Lower leg skin (tissue), 3 donors: ENCODE results near the gene ITGB3.

Experiments
- POLR2A ChIP-seq, 2 donors: fragments of 450-650 bp; IDR thresholded peaks; one replicate each; pipeline ENCODE4 v1.6.1; 2016 to 2017; ENCODE audit warnings: antibody characterized with exemption in 2 of 2, mild to moderate bottlenecking in 1 of 2, moderate library complexity in 1 of 2
- TF ChIP-seq, protein P1 (sequence below), 3 donors: fragments of 450-650 bp; IDR thresholded peaks; one replicate each; pipeline ENCODE4 v1.5.1; 2016; ENCODE audit warnings: antibody characterized with exemption in 3 of 3, mild to moderate bottlenecking in 3 of 3, moderate library complexity in 2 of 3

- TF ChIP-seq, protein P1, sequence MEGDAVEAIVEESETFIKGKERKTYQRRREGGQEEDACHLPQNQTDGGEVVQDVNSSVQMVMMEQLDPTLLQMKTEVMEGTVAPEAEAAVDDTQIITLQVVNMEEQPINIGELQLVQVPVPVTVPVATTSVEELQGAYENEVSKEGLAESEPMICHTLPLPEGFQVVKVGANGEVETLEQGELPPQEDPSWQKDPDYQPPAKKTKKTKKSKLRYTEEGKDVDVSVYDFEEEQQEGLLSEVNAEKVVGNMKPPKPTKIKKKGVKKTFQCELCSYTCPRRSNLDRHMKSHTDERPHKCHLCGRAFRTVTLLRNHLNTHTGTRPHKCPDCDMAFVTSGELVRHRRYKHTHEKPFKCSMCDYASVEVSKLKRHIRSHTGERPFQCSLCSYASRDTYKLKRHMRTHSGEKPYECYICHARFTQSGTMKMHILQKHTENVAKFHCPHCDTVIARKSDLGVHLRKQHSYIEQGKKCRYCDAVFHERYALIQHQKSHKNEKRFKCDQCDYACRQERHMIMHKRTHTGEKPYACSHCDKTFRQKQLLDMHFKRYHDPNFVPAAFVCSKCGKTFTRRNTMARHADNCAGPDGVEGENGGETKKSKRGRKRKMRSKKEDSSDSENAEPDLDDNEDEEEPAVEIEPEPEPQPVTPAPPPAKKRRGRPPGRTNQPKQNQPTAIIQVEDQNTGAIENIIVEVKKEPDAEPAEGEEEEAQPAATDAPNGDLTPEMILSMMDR (IDR thresholded peaks at IDR 0.05) = no peak
- TF ChIP-seq POLR2A (IDR thresholded peaks at IDR 0.05) = no peak
Measured at GRCh38 chr17:47286198-47286914, 32.7 kb downstream of the ITGB3 start.
